Dendritic cell treated with granulocyte-macrophage colony-stimulating factor and Interleukin-4, amounts not matched to agents 40 ng/mL and 50 ng/mL, for 4 days (primary cell): ENCODE measurements around the gene PARP4.
"Not testable (repeated sequence)": the region's sequence is repeated elsewhere in the genome, so short reads cannot be mapped to it uniquely, and the experiment has no call there.

Source experiments
- H3K27ac Mint-ChIP-seq: one replicate; pipeline ENCODE4 v1.8.0; 2022; ENCODE audit warnings: mild to moderate bottlenecking, mixed read lengths
- H3K27me3 Mint-ChIP-seq: one replicate; pipeline ENCODE4 v1.8.0; 2022; ENCODE audit warnings: mild to moderate bottlenecking, mixed read lengths
- H3K36me3 Mint-ChIP-seq: one replicate; pipeline ENCODE4 v1.8.0; 2022; ENCODE audit warnings: low read depth, mixed read lengths
- H3K4me1 Mint-ChIP-seq: one replicate; pipeline ENCODE4 v1.8.0; 2022; ENCODE audit warnings: low read depth, mixed read lengths
- H3K4me3 Mint-ChIP-seq: one replicate; pipeline ENCODE4 v1.8.0; 2022; ENCODE audit warnings: mild to moderate bottlenecking, moderate library complexity, mixed read lengths
- H3K9me3 Mint-ChIP-seq: one replicate; pipeline ENCODE4 v1.8.0; 2022; ENCODE audit warnings: mixed read lengths
- intact Hi-C: fragments of 100-400 bp; cut with micrococcal nuclease; formaldehyde crosslinking; loops from one replicate; pipeline ENCODE4 v1.15.0; 2022

PARP4 gene

GRCh38 chr13:24520733-24521132 is 8.2 kb upstream of the PARP4 start:
- H3K4me3 Mint-ChIP-seq = no peak overlapping the region
- intact Hi-C loops = loop anchor here (10.0 kb wide), 1 partner anchor 404 kb away; a partner anchor contains a TSS
- no peaks in the 10 kb centered on the region for H3K9me3 Mint-ChIP-seq
- H3K27me3 Mint-ChIP-seq = peaks cover 3% of the 10 kb centered on the region
- no peak overlapping the region for H3K27ac Mint-ChIP-seq
- H3K4me1 Mint-ChIP-seq = no peaks in the 10 kb centered on the region
- no peaks in the 10 kb centered on the region for H3K36me3 Mint-ChIP-seq

GRCh38 chr13:24516919-24517318 is 4.3 kb upstream of the PARP4 start:
- Mint-ChIP-seq H3K36me3 (peaks cover 9% of the 10 kb centered on the region), H3K4me3 (no peak overlapping the region), H3K9me3 (no peaks in the 10 kb centered on the region), H3K27me3 (peaks cover 4% of the 10 kb centered on the region), H3K4me1 (peaks cover 11% of the 10 kb centered on the region), H3K27ac (no peak overlapping the region)
- intact Hi-C loops = loop anchor here (10.0 kb wide), 1 partner anchor 242 kb away; no protein-coding TSS in a partner anchor

- Mint-ChIP-seq H3K4me1 (peaks cover 25% of the 10 kb centered on the region), H3K36me3 (peaks cover 39% of the 10 kb centered on the region), H3K27me3 (peaks cover 4% of the 10 kb centered on the region), H3K9me3 (no peaks in the 10 kb centered on the region), H3K27ac (peak overlapping the region; percentile 99), H3K4me3 (peak overlapping the region; percentile 92)
- intact Hi-C loops = loop anchor here (5.0 to 10.0 kb wide), 3 partner anchors 169 to 936 kb away; partner anchors contain the start of gene ATP12A
Measured at GRCh38 chr13:24512908-24513213, 283 bp upstream of the PARP4 start.

GRCh38 chr13:24511816-24512196 is 772 bp downstream of the PARP4 start:
- H3K9me3 Mint-ChIP-seq = peaks cover 6% of the 10 kb centered on the region
- peak overlapping the region; percentile 99 for H3K27ac Mint-ChIP-seq
- peaks cover 4% of the 10 kb centered on the region for H3K27me3 Mint-ChIP-seq
- peaks cover 33% of the 10 kb centered on the region for H3K4me1 Mint-ChIP-seq
- peaks cover 49% of the 10 kb centered on the region for H3K36me3 Mint-ChIP-seq
- H3K4me3 Mint-ChIP-seq = peak overlapping the region; percentile 92
- intact Hi-C loops = loop anchor here (5.0 to 10.0 kb wide), 3 partner anchors 170 to 935 kb away; partner anchors contain the start of gene ATP12A

- Mint-ChIP-seq H3K4me1 (peaks cover 39% of the 10 kb centered on the region), H3K4me3 (peak overlapping the region; percentile 92), H3K9me3 (peaks cover 6% of the 10 kb centered on the region), H3K27ac (peak overlapping the region; percentile 99), H3K36me3 (peaks cover 55% of the 10 kb centered on the region), H3K27me3 (peaks cover 4% of the 10 kb centered on the region)
- intact Hi-C loops = loop anchor here (5.0 to 10.0 kb wide), 3 partner anchors 171 to 934 kb away; partner anchors contain the start of gene ATP12A
Measured at GRCh38 chr13:24511019-24511815, 1.4 kb downstream of the PARP4 start.

- peaks cover 77% of the 10 kb centered on the region for H3K36me3 Mint-ChIP-seq
- no peaks in the 10 kb centered on the region for H3K27me3 Mint-ChIP-seq
- H3K27ac Mint-ChIP-seq = no peak overlapping the region
- intact Hi-C loops = loop anchor here (10.0 kb wide), 1 partner anchor 48 kb away; no protein-coding TSS in a partner anchor
- no peak overlapping the region for H3K4me3 Mint-ChIP-seq
- peaks cover 55% of the 10 kb centered on the region for H3K4me1 Mint-ChIP-seq
- H3K9me3 Mint-ChIP-seq = peaks cover 6% of the 10 kb centered on the region
Measured at GRCh38 chr13:24506698-24507335, 5.8 kb downstream of the PARP4 start.

- not testable (repeated sequence) for H3K9me3 Mint-ChIP-seq, H3K27me3 Mint-ChIP-seq, H3K4me3 Mint-ChIP-seq, H3K27ac Mint-ChIP-seq
- intact Hi-C loops = loop anchor here (10.0 kb wide), 1 partner anchor 49 kb away; no protein-coding TSS in a partner anchor
- H3K4me1 Mint-ChIP-seq = peaks cover 50% of the 10 kb centered on the region
- H3K36me3 Mint-ChIP-seq = peaks cover 76% of the 10 kb centered on the region
Measured at GRCh38 chr13:24506283-24506682, 6.3 kb downstream of the PARP4 start.

- Mint-ChIP-seq H3K9me3 (peaks cover 6% of the 10 kb centered on the region), H3K36me3 (peaks cover 77% of the 10 kb centered on the region), H3K4me1 (peaks cover 47% of the 10 kb centered on the region), H3K4me3 (no peak overlapping the region), H3K27me3 (no peaks in the 10 kb centered on the region), H3K27ac (no peak overlapping the region)
- intact Hi-C loops = loop anchor here (10.0 kb wide), 1 partner anchor 49 kb away; no protein-coding TSS in a partner anchor
Measured at GRCh38 chr13:24505756-24506155, 6.8 kb downstream of the PARP4 start.

- peaks cover 77% of the 10 kb centered on the region for H3K36me3 Mint-ChIP-seq
- intact Hi-C loops = loop anchor here (10.0 kb wide), 1 partner anchor 50 kb away; no protein-coding TSS in a partner anchor
- peaks cover 47% of the 10 kb centered on the region for H3K4me1 Mint-ChIP-seq
- no peaks in the 10 kb centered on the region for H3K27me3 Mint-ChIP-seq
- peaks cover 6% of the 10 kb centered on the region for H3K9me3 Mint-ChIP-seq
- H3K4me3 Mint-ChIP-seq = no peak overlapping the region
- H3K27ac Mint-ChIP-seq = no peak overlapping the region
Measured at GRCh38 chr13:24505256-24505655, 7.3 kb downstream of the PARP4 start.

GRCh38 chr13:24503379-24503696 is 9.2 kb downstream of the PARP4 start:
- intact Hi-C loops = loop anchor here (10.0 kb wide), 1 partner anchor 51 kb away; no protein-coding TSS in a partner anchor
- peaks cover 73% of the 10 kb centered on the region for H3K36me3 Mint-ChIP-seq

GRCh38 chr13:24502533-24503378 is 9.8 kb downstream of the PARP4 start:
- peaks cover 6% of the 10 kb centered on the region for H3K9me3 Mint-ChIP-seq
- H3K36me3 Mint-ChIP-seq = peaks cover 73% of the 10 kb centered on the region
- intact Hi-C loops = loop anchor here (10.0 kb wide), 1 partner anchor 52 kb away; no protein-coding TSS in a partner anchor
- no peak overlapping the region for H3K4me3 Mint-ChIP-seq
- H3K4me1 Mint-ChIP-seq = peaks cover 39% of the 10 kb centered on the region
- peak overlapping the region; percentile 1 for H3K27ac Mint-ChIP-seq
- H3K27me3 Mint-ChIP-seq = no peaks in the 10 kb centered on the region

More at GRCh38 chr13:24503379-24503696, 9.2 kb downstream of the PARP4 start:
- H3K27ac Mint-ChIP-seq = peak overlapping the region; percentile 1
- H3K4me1 Mint-ChIP-seq = peaks cover 40% of the 10 kb centered on the region
- peaks cover 6% of the 10 kb centered on the region for H3K9me3 Mint-ChIP-seq
- H3K4me3 Mint-ChIP-seq = no peak overlapping the region
- H3K27me3 Mint-ChIP-seq = no peaks in the 10 kb centered on the region

GRCh38 chr13:24500977-24501376 is 11.6 kb downstream of the PARP4 start:
- peaks cover 73% of the 10 kb centered on the region for H3K36me3 Mint-ChIP-seq

GRCh38 chr13:24497742-24498141 is 14.8 kb downstream of the PARP4 start:
- Mint-ChIP-seq H3K27me3 (no peaks in the 10 kb centered on the region), H3K36me3 (peaks cover 83% of the 10 kb centered on the region), H3K27ac (no peak overlapping the region), H3K4me1 (peaks cover 6% of the 10 kb centered on the region), H3K4me3 (no peak overlapping the region), H3K9me3 (no peaks in the 10 kb centered on the region)
- intact Hi-C loops = no loop called here

More at GRCh38 chr13:24500977-24501376, 11.6 kb downstream of the PARP4 start:
- Mint-ChIP-seq H3K4me1 (peaks cover 25% of the 10 kb centered on the region), H3K4me3 (no peak overlapping the region), H3K9me3 (no peaks in the 10 kb centered on the region), H3K27ac (no peak overlapping the region), H3K27me3 (no peaks in the 10 kb centered on the region)
- intact Hi-C loops = loop anchor here (10.0 kb wide), 1 partner anchor 54 kb away; no protein-coding TSS in a partner anchor
